ENCODE results near the gene SAFB. TPM values are rescaled to one million over a fixed set of nuclear protein-coding genes. Genes with fewer than 3 reads are reported as not detected.

Gene SAFB
- total and polyA plus RNA-seq, 2 of the 13 experiments (the other 11 are each of a cell fraction or from before 2014, with no cell fraction given) = 21.0 to 28.4 TPM

- TF ChIP-seq ZNF629 (CRISPR knock-in tag; conservative IDR thresholded peaks at IDR 0.05) (no peak), ZNF460 (CRISPR knock-in tag; IDR thresholded peaks at IDR 0.05; ENCODE audit: borderline replicate concordance) (no peak), ZNF20 (CRISPR knock-in tag; IDR thresholded peaks at IDR 0.05) (no peak), DDIT3 (CRISPR knock-in tag; IDR thresholded peaks at IDR 0.05) (no peak; the same call in 1 of the 2 replicates), KMT2A (CRISPR knock-in tag; IDR thresholded peaks at IDR 0.05) (no peak), JARID2 (CRISPR knock-in tag; IDR thresholded peaks at IDR 0.05; ENCODE audit: insufficient replicate concordance) (no peak), ZC3H13 (CRISPR knock-in tag; IDR thresholded peaks at IDR 0.05) (no peak), SNAI1 (CRISPR knock-in tag; IDR thresholded peaks at IDR 0.05; ENCODE audit: borderline replicate concordance) (no peak), ZNF256 (CRISPR knock-in tag; conservative IDR thresholded peaks at IDR 0.05) (no peak), DBP (CRISPR knock-in tag; IDR thresholded peaks at IDR 0.05; ENCODE audit: not compliant biosample characterization) (no peak), CREM (IDR thresholded peaks at IDR 0.05) (no peak), CREM (CRISPR knock-in tag; IDR thresholded peaks at IDR 0.05) (no peak), ZNF264 (CRISPR knock-in tag; IDR thresholded peaks at IDR 0.05) (no peak), REXO4 (CRISPR knock-in tag; IDR thresholded peaks at IDR 0.05; ENCODE audit: borderline replicate concordance) (no peak), ZEB1 (IDR thresholded peaks at IDR 0.05; ENCODE audit: insufficient replicate concordance, low read depth) (no peak), ZNF484 (CRISPR knock-in tag; IDR thresholded peaks at IDR 0.05; ENCODE audit: borderline replicate concordance, low read depth) (no peak), ZGPAT (CRISPR knock-in tag; IDR thresholded peaks at IDR 0.05) (peak; percentile 37; the same call in 1 of the 2 replicates), ZNF704 (CRISPR knock-in tag; IDR thresholded peaks at IDR 0.05; ENCODE audit: borderline replicate concordance) (no peak), ZSCAN21 (CRISPR knock-in tag; IDR thresholded peaks at IDR 0.05; ENCODE audit: borderline replicate concordance) (no peak), ZNF572 (CRISPR knock-in tag; IDR thresholded peaks at IDR 0.05) (0 out of 2 replicates have a peak, but pooled peaks have one; percentile 61), ZNF337 (CRISPR knock-in tag; IDR thresholded peaks at IDR 0.05; ENCODE audit: borderline replicate concordance, low read depth) (no peak), PITX1 (CRISPR knock-in tag; IDR thresholded peaks at IDR 0.05) (no peak), ZBTB43 (CRISPR knock-in tag; conservative IDR thresholded peaks at IDR 0.05) (no peak), SOX5 (CRISPR knock-in tag; IDR thresholded peaks at IDR 0.05; ENCODE audit: borderline replicate concordance) (no peak), WIZ (CRISPR knock-in tag; IDR thresholded peaks at IDR 0.05) (no peak), ZNF343 (CRISPR knock-in tag; IDR thresholded peaks at IDR 0.05) (no peak), MED13 (CRISPR knock-in tag; IDR thresholded peaks at IDR 0.05) (no peak)
Measured at GRCh38 chr19:5578097-5578846, 44.6 kb upstream of the SAFB start (continued).
